Measurements from ENCODE around the gene FOXO6. TPM values are rescaled to one million over a fixed set of nuclear protein-coding genes. Genes with fewer than 3 reads are reported as not detected.
A peak's percentile ranks its signal among the peaks of the same experiment; 100 is the strongest.

The FOXO6 gene
- total RNA-seq, 1 experiment from 2014 or later, result 9.0 TPM

DNA sequence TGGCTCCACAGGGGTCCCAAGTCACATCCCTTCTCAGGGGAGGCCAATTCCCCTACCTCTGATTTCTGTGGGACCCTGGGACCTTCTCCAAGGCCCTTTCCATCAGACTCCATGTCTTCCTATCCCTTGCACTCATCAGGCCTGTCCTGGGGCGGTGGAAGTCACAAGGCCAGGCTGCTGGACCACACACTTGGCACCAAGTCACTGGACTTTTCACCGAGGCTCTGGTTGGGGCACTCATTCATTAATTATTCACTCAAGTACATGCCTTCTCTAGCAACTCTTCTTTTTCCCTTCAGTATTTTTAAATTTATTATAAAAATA is 11.2 kb upstream of the FOXO6 start:
- CTCF ChIA-PET, result no interaction called here
- H3K79me2 ChIP-seq (ENCODE audit: low read depth), result no peaks in the 10 kb centered on the region
- no peak overlapping the region for H3K4me3 ChIP-seq
- H4K20me1 ChIP-seq (ENCODE audit: insufficient read depth), result no peaks in the 10 kb centered on the region
- H3K36me3 ChIP-seq (ENCODE audit: low read depth), result no peaks in the 10 kb centered on the region
- H3K27ac ChIP-seq, result no peak overlapping the region
- DNase-seq, result no peak
- peaks cover 52% of the 10 kb centered on the region for H3F3A ChIP-seq (ENCODE audit: insufficient read depth, low read depth)
- no peaks in the 10 kb centered on the region for H3K9me2 ChIP-seq (ENCODE audit: insufficient read depth)
- H3K4me1 ChIP-seq (replicated peaks; ENCODE audit: insufficient read depth), result peaks cover 71% of the 10 kb centered on the region
- no peak overlapping the region for H3K4me2 ChIP-seq
- no peaks in the 10 kb centered on the region for H3K27me3 ChIP-seq (ENCODE audit: insufficient read depth, low read depth)
- no TSS peak for BruUV-seq (replicated peaks)
- TF ChIP-seq, protein P1, sequence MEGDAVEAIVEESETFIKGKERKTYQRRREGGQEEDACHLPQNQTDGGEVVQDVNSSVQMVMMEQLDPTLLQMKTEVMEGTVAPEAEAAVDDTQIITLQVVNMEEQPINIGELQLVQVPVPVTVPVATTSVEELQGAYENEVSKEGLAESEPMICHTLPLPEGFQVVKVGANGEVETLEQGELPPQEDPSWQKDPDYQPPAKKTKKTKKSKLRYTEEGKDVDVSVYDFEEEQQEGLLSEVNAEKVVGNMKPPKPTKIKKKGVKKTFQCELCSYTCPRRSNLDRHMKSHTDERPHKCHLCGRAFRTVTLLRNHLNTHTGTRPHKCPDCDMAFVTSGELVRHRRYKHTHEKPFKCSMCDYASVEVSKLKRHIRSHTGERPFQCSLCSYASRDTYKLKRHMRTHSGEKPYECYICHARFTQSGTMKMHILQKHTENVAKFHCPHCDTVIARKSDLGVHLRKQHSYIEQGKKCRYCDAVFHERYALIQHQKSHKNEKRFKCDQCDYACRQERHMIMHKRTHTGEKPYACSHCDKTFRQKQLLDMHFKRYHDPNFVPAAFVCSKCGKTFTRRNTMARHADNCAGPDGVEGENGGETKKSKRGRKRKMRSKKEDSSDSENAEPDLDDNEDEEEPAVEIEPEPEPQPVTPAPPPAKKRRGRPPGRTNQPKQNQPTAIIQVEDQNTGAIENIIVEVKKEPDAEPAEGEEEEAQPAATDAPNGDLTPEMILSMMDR (conservative IDR thresholded peaks at IDR 0.05), result no peak
- TF ChIP-seq EZH2 (IDR thresholded peaks at IDR 0.05; ENCODE audit: low read depth), result no peak
- POLR2A ChIA-PET (ENCODE audit: unreplicated experiment), result no interaction called here
- no peak overlapping the region for H2AFZ ChIP-seq
- no peaks in the 10 kb centered on the region for H3K9me3 ChIP-seq (ENCODE audit: insufficient read depth, low read depth)
- intact Hi-C loops (cut with micrococcal nuclease; ENCODE audit: unreplicated experiment), result loop anchor here (10.0 kb wide), 1 partner anchor 165 kb away; no protein-coding TSS in a partner anchor

DNA sequence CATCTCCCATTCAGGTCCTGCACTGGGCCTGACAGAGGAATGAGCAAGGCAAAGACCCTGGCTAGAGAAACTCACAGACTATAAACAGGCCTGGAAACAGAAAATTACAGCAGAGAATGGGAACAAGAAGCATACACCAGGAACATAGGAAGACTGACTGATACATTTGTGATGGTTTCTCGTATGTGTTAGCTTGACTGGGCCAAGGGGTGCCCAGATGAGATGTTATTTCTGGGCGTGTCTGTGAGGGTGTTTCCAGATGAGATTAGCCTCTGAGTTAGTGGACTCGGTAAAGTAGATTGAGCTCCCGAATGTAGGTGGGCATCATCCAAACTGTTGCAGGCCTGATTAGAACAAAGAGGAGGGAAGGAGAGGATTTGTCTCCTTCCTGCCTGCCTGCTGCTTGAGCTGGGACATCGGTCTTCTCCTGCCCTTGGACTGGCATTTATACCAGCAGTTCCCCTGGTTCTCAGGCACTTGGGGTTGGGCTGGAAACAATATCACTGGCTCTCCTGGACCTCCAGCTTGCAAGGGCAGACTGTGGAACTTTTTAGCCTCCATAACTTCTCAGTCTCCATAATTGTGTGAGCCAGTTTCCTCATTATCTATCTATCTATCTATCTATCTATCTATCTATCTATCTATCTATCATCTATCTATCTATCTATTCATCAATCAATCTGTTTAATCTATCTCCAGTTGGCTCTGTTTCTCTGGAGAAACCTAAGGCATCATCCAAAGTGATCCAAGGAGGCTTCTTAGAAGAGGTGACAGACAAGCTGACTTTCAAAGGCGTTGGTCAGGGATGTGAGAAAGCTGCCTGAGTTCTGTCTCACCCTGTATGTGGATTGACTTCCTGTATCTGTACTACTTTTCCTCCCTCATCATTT is 9.7 kb upstream of the FOXO6 start:
- H3K27ac ChIP-seq, result no peak overlapping the region
- no peak overlapping the region for H3K4me2 ChIP-seq
- H3K9me3 ChIP-seq (ENCODE audit: insufficient read depth, low read depth), result no peaks in the 10 kb centered on the region
- peaks cover 64% of the 10 kb centered on the region for H3K4me1 ChIP-seq (replicated peaks; ENCODE audit: insufficient read depth)
- H3K27me3 ChIP-seq (ENCODE audit: insufficient read depth, low read depth), result no peaks in the 10 kb centered on the region
- no peaks in the 10 kb centered on the region for H4K20me1 ChIP-seq (ENCODE audit: insufficient read depth)
- ChIA-PET POLR2A (ENCODE audit: unreplicated experiment) (no interaction called here), CTCF (interaction anchor here (0.7 to 1.0 kb wide), 2 partner anchors 22 to 703 kb away, joined by 3 to 4 read pairs; no protein-coding TSS in a partner anchor)
- H2AFZ ChIP-seq, result no peak overlapping the region
- intact Hi-C loops (cut with micrococcal nuclease; ENCODE audit: unreplicated experiment), result loop anchor here (10.0 kb wide), 1 partner anchor 163 kb away; no protein-coding TSS in a partner anchor
- no peak for TF ChIP-seq EZH2 (IDR thresholded peaks at IDR 0.05; ENCODE audit: low read depth)
- TF ChIP-seq, protein P1 (conservative IDR thresholded peaks at IDR 0.05), result no peak
- H3K9me2 ChIP-seq (ENCODE audit: insufficient read depth), result no peaks in the 10 kb centered on the region
- no TSS peak for BruUV-seq (replicated peaks)
- DNase-seq, result no peak
- H3K79me2 ChIP-seq (ENCODE audit: low read depth), result no peaks in the 10 kb centered on the region
- H3K36me3 ChIP-seq (ENCODE audit: low read depth), result no peaks in the 10 kb centered on the region
- no peak overlapping the region for H3K4me3 ChIP-seq
- H3F3A ChIP-seq (ENCODE audit: insufficient read depth, low read depth), result peaks cover 57% of the 10 kb centered on the region

DNA sequence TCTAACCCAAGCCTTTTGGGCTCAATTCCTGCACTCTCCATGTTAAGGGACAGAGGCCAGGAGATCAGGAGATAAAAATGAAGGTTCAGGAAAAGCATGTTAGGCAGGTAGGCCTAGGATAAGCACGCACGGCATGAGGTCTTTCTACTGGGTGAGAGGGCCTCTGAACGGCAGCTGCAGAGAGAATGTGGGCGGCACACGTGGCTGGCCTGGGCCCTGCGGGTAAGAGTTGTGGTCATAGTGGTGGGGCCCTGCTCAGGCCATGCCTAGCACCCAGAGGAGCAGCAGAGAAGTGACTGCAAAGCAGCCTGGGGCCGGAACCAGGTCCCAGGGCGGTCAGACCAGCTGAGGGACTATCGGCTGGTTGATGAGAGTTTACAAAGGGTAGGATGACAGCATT is 7.5 kb upstream of the FOXO6 start:
- H3K9me3 ChIP-seq (ENCODE audit: insufficient read depth, low read depth), result no peaks in the 10 kb centered on the region
- H3K4me1 ChIP-seq (replicated peaks; ENCODE audit: insufficient read depth), result peaks cover 59% of the 10 kb centered on the region
- no peaks in the 10 kb centered on the region for H4K20me1 ChIP-seq (ENCODE audit: insufficient read depth)
- H3F3A ChIP-seq (ENCODE audit: insufficient read depth, low read depth), result peaks cover 44% of the 10 kb centered on the region
- H3K4me2 ChIP-seq, result peak overlapping the region; percentile 52
- no peaks in the 10 kb centered on the region for H3K9me2 ChIP-seq (ENCODE audit: insufficient read depth)
- no peak overlapping the region for H2AFZ ChIP-seq
- no peaks in the 10 kb centered on the region for H3K27me3 ChIP-seq (ENCODE audit: insufficient read depth, low read depth)
- ChIA-PET POLR2A (ENCODE audit: unreplicated experiment) (no interaction called here), CTCF (interaction anchor here (0.7 kb wide), 1 partner anchor 62 kb away, joined by 3 read pairs; no protein-coding TSS in a partner anchor)
- no peaks in the 10 kb centered on the region for H3K79me2 ChIP-seq (ENCODE audit: low read depth)
- intact Hi-C loops (cut with micrococcal nuclease; ENCODE audit: unreplicated experiment), result loop anchor here (10.0 kb wide), 1 partner anchor 161 kb away; no protein-coding TSS in a partner anchor
- peak overlapping the region; percentile 47 for H3K27ac ChIP-seq
- H3K36me3 ChIP-seq (ENCODE audit: low read depth), result no peaks in the 10 kb centered on the region
- no peak overlapping the region for H3K4me3 ChIP-seq
- no peak for TF ChIP-seq EZH2 (IDR thresholded peaks at IDR 0.05; ENCODE audit: low read depth)
- DNase-seq, result peak; percentile 98
- BruUV-seq (replicated peaks), result no TSS peak

All from PC-9 (cell line).